RWPE2 (cell line): ENCODE results near the gene MMP19.

Source experiments
- ATAC-seq: fragments of 200-7000 bp; cut with Tn5 transposase; 3 replicates; pipeline ENCODE4 v1.9.1; 2021; ENCODE audit warnings: low read depth
- DNase-seq: peaks from one replicate; pipeline ENCODE4 v3.0.0-alpha.2; 2020; ENCODE audit warnings: low spot score
- H3K27ac ChIP-seq: fragments of 450-650 bp; 2 replicates; pipeline ENCODE4 v1.5.1; 2017; ENCODE audit warnings: mild to moderate bottlenecking; ENCODE audit not compliant: poor library complexity, severe bottlenecking
- H3K27me3 ChIP-seq: fragments of 250-450 bp; sonication (Bioruptor Pico); 2 replicates; pipeline ENCODE4 v1.5.1; 2021; ENCODE audit warnings: mild to moderate bottlenecking, moderate library complexity; ENCODE audit not compliant: insufficient read depth, poor library complexity, severe bottlenecking
- H3K36me3 ChIP-seq: fragments of 250-450 bp; sonication (Bioruptor Pico); 2 replicates; pipeline ENCODE4 v1.5.1; 2020; ENCODE audit warnings: low read depth, mild to moderate bottlenecking, moderate library complexity
- H3K4me1 ChIP-seq: fragments of 250-450 bp; sonication (Bioruptor Pico); 2 replicates; pipeline ENCODE4 v1.5.1; 2021; ENCODE audit warnings: mild to moderate bottlenecking, moderate library complexity; ENCODE audit not compliant: insufficient read depth, poor library complexity, severe bottlenecking
- H3K4me3 ChIP-seq: fragments of 250-450 bp; sonication (Bioruptor Pico); 2 replicates; pipeline ENCODE4 v1.5.1; 2021; ENCODE audit warnings: mild to moderate bottlenecking, moderate library complexity; ENCODE audit not compliant: severe bottlenecking
- H3K9me3 ChIP-seq: fragments of 250-450 bp; sonication (Bioruptor Pico); 2 replicates; pipeline ENCODE4 v1.5.1; 2021; ENCODE audit warnings: mild to moderate bottlenecking, moderate library complexity; ENCODE audit not compliant: severe bottlenecking
- TF ChIP-seq, protein P1 (sequence below): fragments of 450-650 bp; IDR thresholded peaks from one replicate; pipeline ENCODE4 v1.5.1; 2017; ENCODE audit warnings: mild to moderate bottlenecking, moderate library complexity; ENCODE audit not compliant: poor library complexity, severe bottlenecking

MMP19 gene

GRCh38 chr12:55824726-55825125 lies 18.0 kb downstream of the MMP19 start:
- Histone ChIP-seq H3K27ac (peak overlapping the region; percentile 9), H3K9me3 (no peaks in the 10 kb centered on the region), H3K4me3 (no peak overlapping the region), H3K36me3 (peaks cover 61% of the 10 kb centered on the region), H3K4me1 (no peaks in the 10 kb centered on the region), H3K27me3 (no peaks in the 10 kb centered on the region)
- DNase-seq = no peak
- no peak for ATAC-seq
- TF ChIP-seq, protein P1, sequence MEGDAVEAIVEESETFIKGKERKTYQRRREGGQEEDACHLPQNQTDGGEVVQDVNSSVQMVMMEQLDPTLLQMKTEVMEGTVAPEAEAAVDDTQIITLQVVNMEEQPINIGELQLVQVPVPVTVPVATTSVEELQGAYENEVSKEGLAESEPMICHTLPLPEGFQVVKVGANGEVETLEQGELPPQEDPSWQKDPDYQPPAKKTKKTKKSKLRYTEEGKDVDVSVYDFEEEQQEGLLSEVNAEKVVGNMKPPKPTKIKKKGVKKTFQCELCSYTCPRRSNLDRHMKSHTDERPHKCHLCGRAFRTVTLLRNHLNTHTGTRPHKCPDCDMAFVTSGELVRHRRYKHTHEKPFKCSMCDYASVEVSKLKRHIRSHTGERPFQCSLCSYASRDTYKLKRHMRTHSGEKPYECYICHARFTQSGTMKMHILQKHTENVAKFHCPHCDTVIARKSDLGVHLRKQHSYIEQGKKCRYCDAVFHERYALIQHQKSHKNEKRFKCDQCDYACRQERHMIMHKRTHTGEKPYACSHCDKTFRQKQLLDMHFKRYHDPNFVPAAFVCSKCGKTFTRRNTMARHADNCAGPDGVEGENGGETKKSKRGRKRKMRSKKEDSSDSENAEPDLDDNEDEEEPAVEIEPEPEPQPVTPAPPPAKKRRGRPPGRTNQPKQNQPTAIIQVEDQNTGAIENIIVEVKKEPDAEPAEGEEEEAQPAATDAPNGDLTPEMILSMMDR = no peak

DNA sequence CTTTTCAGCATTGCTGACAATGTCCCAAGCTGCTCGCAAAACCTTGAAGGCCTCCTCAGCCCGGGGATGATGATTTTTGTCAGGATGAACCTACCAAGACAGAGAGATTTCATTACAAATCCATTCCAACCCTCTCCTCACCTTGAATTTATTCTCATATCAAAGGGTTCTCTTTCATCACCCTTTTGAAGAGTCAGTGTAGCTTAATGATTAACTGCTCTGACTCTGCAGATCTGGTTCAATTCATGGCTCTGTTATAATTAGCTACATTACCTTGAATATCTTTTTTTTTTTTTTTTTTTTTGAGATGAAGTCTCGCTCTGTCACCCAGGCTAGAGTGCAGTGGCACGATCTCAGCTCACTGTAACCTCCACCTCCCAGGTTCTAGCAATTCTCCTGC lies 19.3 kb downstream of the MMP19 start:
- Histone ChIP-seq H3K36me3 (peaks cover 72% of the 10 kb centered on the region), H3K27ac (peak overlapping the region; percentile 12), H3K4me1 (peaks cover 8% of the 10 kb centered on the region), H3K27me3 (no peaks in the 10 kb centered on the region), H3K4me3 (no peak overlapping the region), H3K9me3 (no peaks in the 10 kb centered on the region)
- ATAC-seq (no peak), DNase-seq (no peak)
- TF ChIP-seq, protein P1 = no peak

GRCh38 chr12:55822228-55822627 lies 20.5 kb downstream of the MMP19 start:
- H3K9me3 ChIP-seq = no peaks in the 10 kb centered on the region
- H3K27ac ChIP-seq = peak overlapping the region; percentile 12
- peaks cover 8% of the 10 kb centered on the region for H3K4me1 ChIP-seq
- H3K27me3 ChIP-seq = no peaks in the 10 kb centered on the region
- H3K4me3 ChIP-seq = no peak overlapping the region
- H3K36me3 ChIP-seq = peaks cover 61% of the 10 kb centered on the region
- ATAC-seq (no peak), DNase-seq (no peak)
- TF ChIP-seq, protein P1 = peak; percentile 66

- Histone ChIP-seq H3K9me3 (no peaks in the 10 kb centered on the region), H3K27ac (no peak overlapping the region), H3K27me3 (no peaks in the 10 kb centered on the region), H3K4me3 (no peak overlapping the region), H3K4me1 (peaks cover 16% of the 10 kb centered on the region), H3K36me3 (peaks cover 74% of the 10 kb centered on the region)
- ATAC-seq (no peak), DNase-seq (no peak)
- TF ChIP-seq, protein P1 = peak; percentile 34
Measured at GRCh38 chr12:55820679-55821078, 22.1 kb downstream of the MMP19 start.

- H3K27ac ChIP-seq = peak overlapping the region; percentile 74
- no peaks in the 10 kb centered on the region for H3K9me3 ChIP-seq
- DNase-seq = no peak
- TF ChIP-seq, protein P1 = no peak
- ATAC-seq = no peak
- no peaks in the 10 kb centered on the region for H3K27me3 ChIP-seq
- H3K4me3 ChIP-seq = peak overlapping the region; percentile 66
- H3K4me1 ChIP-seq = peaks cover 17% of the 10 kb centered on the region
- H3K36me3 ChIP-seq = peaks cover 86% of the 10 kb centered on the region
Measured at GRCh38 chr12:55818886-55819285, 23.9 kb downstream of the MMP19 start.
